Measurements from ENCODE around the gene RHCE.

The RHCE gene

GRCh38 chr1:25356441-25356840 is 64.2 kb downstream of the RHCE start:
- peaks cover 3% of the 10 kb centered on the region for H3K36me3 ChIP-seq (ENCODE audit: control insufficient read depth, insufficient read depth, low read length)

DNA sequence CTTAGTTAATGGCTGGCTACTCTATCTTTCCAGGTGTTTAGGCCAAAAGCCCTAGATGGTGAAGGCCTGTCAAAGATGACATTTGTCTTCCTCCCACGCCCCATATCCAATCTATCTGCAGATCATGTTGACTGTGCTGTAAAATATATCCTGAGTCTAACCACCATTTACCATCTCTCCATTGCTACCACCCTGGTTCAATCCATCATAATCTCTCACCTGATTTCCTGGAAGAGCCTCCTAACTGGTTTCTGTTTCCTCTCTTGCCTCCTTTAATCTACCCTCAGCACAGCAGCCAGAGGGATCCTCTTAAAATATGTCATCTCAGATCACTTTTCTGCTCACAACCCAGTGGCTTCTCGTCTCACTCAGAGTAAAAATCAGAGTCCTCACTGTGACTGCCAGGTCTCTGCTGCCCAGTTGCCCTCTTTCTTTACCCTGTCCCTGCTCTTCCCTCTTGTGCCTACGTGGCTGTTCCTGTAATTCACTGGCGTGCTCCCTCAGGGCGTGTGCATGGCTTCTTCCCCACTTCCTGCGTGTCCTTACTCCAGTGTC is 64.7 kb downstream of the RHCE start:
- H3K79me2 ChIP-seq (ENCODE audit: control insufficient read depth, insufficient read depth, low read length), result no peaks in the 10 kb centered on the region
- no peak overlapping the region for H3K56ac ChIP-seq (ENCODE audit: low read length)
- DNase-seq, result no peak
- no peak overlapping the region for H3K9ac ChIP-seq (ENCODE audit: low read length)
- peaks cover 3% of the 10 kb centered on the region for H3K36me3 ChIP-seq (ENCODE audit: control insufficient read depth, insufficient read depth, low read length)
- H2BK15ac ChIP-seq (replicated peaks; ENCODE audit: low read depth), result no peak overlapping the region
- no peak overlapping the region for H3K4ac ChIP-seq (ENCODE audit: low read depth, low read length)
- no peaks in the 10 kb centered on the region for H3K79me1 ChIP-seq (ENCODE audit: low read length)
- H3K4me2 ChIP-seq (ENCODE audit: low read length), result no peak overlapping the region
- H2BK5ac ChIP-seq (ENCODE audit: low read length), result no peak overlapping the region
- no peak overlapping the region for H2BK120ac ChIP-seq (ENCODE audit: low read depth, low read length)
- no peak overlapping the region for H3K18ac ChIP-seq (ENCODE audit: low read length)
- no peak overlapping the region for H3K27ac ChIP-seq (ENCODE audit: low read depth, low read length)
- no peak overlapping the region for H4K8ac ChIP-seq (ENCODE audit: low read depth, low read length)
- H2AK5ac ChIP-seq (ENCODE audit: low read length), result no peak overlapping the region
- H3K23ac ChIP-seq (ENCODE audit: low read length), result no peak overlapping the region
- no CpG with 5 or more reads among the region's 6 CpGs for WGBS (ENCODE audit: extremely low coverage, insufficient coverage, low lambda C conversion rate)
- no peak overlapping the region for H3K4me3 ChIP-seq (ENCODE audit: low read length)
- H4K5ac ChIP-seq (ENCODE audit: low read length), result no peak overlapping the region
- no peaks in the 10 kb centered on the region for H3K4me1 ChIP-seq (ENCODE audit: control insufficient read depth, low read depth, low read length)
- H3K27me3 ChIP-seq (ENCODE audit: insufficient read depth, low read length, poor library complexity), result no peaks in the 10 kb centered on the region

More at GRCh38 chr1:25356441-25356840, 64.2 kb downstream of the RHCE start:
- H2BK120ac ChIP-seq (ENCODE audit: low read depth, low read length), result no peak overlapping the region
- DNase-seq, result no peak
- H3K27me3 ChIP-seq (ENCODE audit: insufficient read depth, low read length, poor library complexity), result no peaks in the 10 kb centered on the region
- H3K9ac ChIP-seq (ENCODE audit: low read length), result no peak overlapping the region
- no peaks in the 10 kb centered on the region for H3K79me2 ChIP-seq (ENCODE audit: control insufficient read depth, insufficient read depth, low read length)
- H3K4me1 ChIP-seq (ENCODE audit: control insufficient read depth, low read depth, low read length), result no peaks in the 10 kb centered on the region
- no peak overlapping the region for H4K8ac ChIP-seq (ENCODE audit: low read depth, low read length)
- no peak overlapping the region for H3K4ac ChIP-seq (ENCODE audit: low read depth, low read length)
- no peak overlapping the region for H3K18ac ChIP-seq (ENCODE audit: low read length)
- no peak overlapping the region for H2BK5ac ChIP-seq (ENCODE audit: low read length)
- H2AK5ac ChIP-seq (ENCODE audit: low read length), result no peak overlapping the region
- H3K27ac ChIP-seq (ENCODE audit: low read depth, low read length), result no peak overlapping the region
- no peaks in the 10 kb centered on the region for H3K79me1 ChIP-seq (ENCODE audit: low read length)
- H3K23ac ChIP-seq (ENCODE audit: low read length), result no peak overlapping the region
- H4K5ac ChIP-seq (ENCODE audit: low read length), result no peak overlapping the region
- H3K4me2 ChIP-seq (ENCODE audit: low read length), result no peak overlapping the region
- H3K4me3 ChIP-seq (ENCODE audit: low read length), result no peak overlapping the region
- H3K56ac ChIP-seq (ENCODE audit: low read length), result no peak overlapping the region
- H2BK15ac ChIP-seq (replicated peaks; ENCODE audit: low read depth), result no peak overlapping the region

- H3K4me1 ChIP-seq (ENCODE audit: control insufficient read depth, low read depth, low read length), result no peaks in the 10 kb centered on the region
- no peak for DNase-seq
- H3K4me3 ChIP-seq (ENCODE audit: low read length), result no peak overlapping the region
- H2BK120ac ChIP-seq (ENCODE audit: low read depth, low read length), result no peak overlapping the region
- H2BK15ac ChIP-seq (replicated peaks; ENCODE audit: low read depth), result no peak overlapping the region
- H3K56ac ChIP-seq (ENCODE audit: low read length), result no peak overlapping the region
- no peak overlapping the region for H3K27ac ChIP-seq (ENCODE audit: low read depth, low read length)
- H3K4ac ChIP-seq (ENCODE audit: low read depth, low read length), result no peak overlapping the region
- no peak overlapping the region for H2BK5ac ChIP-seq (ENCODE audit: low read length)
- H3K9ac ChIP-seq (ENCODE audit: low read length), result no peak overlapping the region
- no peaks in the 10 kb centered on the region for H3K79me2 ChIP-seq (ENCODE audit: control insufficient read depth, insufficient read depth, low read length)
- no peaks in the 10 kb centered on the region for H3K36me3 ChIP-seq (ENCODE audit: control insufficient read depth, insufficient read depth, low read length)
- H4K8ac ChIP-seq (ENCODE audit: low read depth, low read length), result no peak overlapping the region
- H3K27me3 ChIP-seq (ENCODE audit: insufficient read depth, low read length, poor library complexity), result no peaks in the 10 kb centered on the region
- no CpG with 5 or more reads among the region's 3 CpGs for WGBS (ENCODE audit: extremely low coverage, insufficient coverage, low lambda C conversion rate)
- H3K23ac ChIP-seq (ENCODE audit: low read length), result no peak overlapping the region
- no peaks in the 10 kb centered on the region for H3K79me1 ChIP-seq (ENCODE audit: low read length)
- H3K4me2 ChIP-seq (ENCODE audit: low read length), result no peak overlapping the region
- no peak overlapping the region for H3K18ac ChIP-seq (ENCODE audit: low read length)
- no peak overlapping the region for H2AK5ac ChIP-seq (ENCODE audit: low read length)
- no peak overlapping the region for H4K5ac ChIP-seq (ENCODE audit: low read length)
Observed at GRCh38 chr1:25349606-25350005, 71.0 kb downstream of the RHCE start.

GRCh38 chr1:25347556-25347955 is 73.1 kb downstream of the RHCE start:
- no peak overlapping the region for H2BK15ac ChIP-seq (replicated peaks; ENCODE audit: low read depth)
- no peak overlapping the region for H3K27ac ChIP-seq (ENCODE audit: low read depth, low read length)
- H2BK5ac ChIP-seq (ENCODE audit: low read length), result no peak overlapping the region
- no peak overlapping the region for H2BK120ac ChIP-seq (ENCODE audit: low read depth, low read length)
- H2AK5ac ChIP-seq (ENCODE audit: low read length), result no peak overlapping the region
- H3K23ac ChIP-seq (ENCODE audit: low read length), result no peak overlapping the region
- no peak for DNase-seq
- no peaks in the 10 kb centered on the region for H3K27me3 ChIP-seq (ENCODE audit: insufficient read depth, low read length, poor library complexity)
- no peak overlapping the region for H3K4me3 ChIP-seq (ENCODE audit: low read length)
- H3K4me1 ChIP-seq (ENCODE audit: control insufficient read depth, low read depth, low read length), result no peaks in the 10 kb centered on the region
- H4K5ac ChIP-seq (ENCODE audit: low read length), result no peak overlapping the region
- WGBS (ENCODE audit: extremely low coverage, insufficient coverage, low lambda C conversion rate), result no CpG with 5 or more reads among the region's 2 CpGs
- H3K56ac ChIP-seq (ENCODE audit: low read length), result no peak overlapping the region
- H3K79me1 ChIP-seq (ENCODE audit: low read length), result no peaks in the 10 kb centered on the region
- no peak overlapping the region for H3K4me2 ChIP-seq (ENCODE audit: low read length)
- H3K4ac ChIP-seq (ENCODE audit: low read depth, low read length), result no peak overlapping the region
- no peak overlapping the region for H3K9ac ChIP-seq (ENCODE audit: low read length)
- H3K36me3 ChIP-seq (ENCODE audit: control insufficient read depth, insufficient read depth, low read length), result no peaks in the 10 kb centered on the region
- no peaks in the 10 kb centered on the region for H3K79me2 ChIP-seq (ENCODE audit: control insufficient read depth, insufficient read depth, low read length)
- H3K18ac ChIP-seq (ENCODE audit: low read length), result no peak overlapping the region
- no peak overlapping the region for H4K8ac ChIP-seq (ENCODE audit: low read depth, low read length)

GRCh38 chr1:25343872-25344271 is 76.8 kb downstream of the RHCE start:
- H3K4me1 ChIP-seq (ENCODE audit: control insufficient read depth, low read depth, low read length), result no peaks in the 10 kb centered on the region
- H3K23ac ChIP-seq (ENCODE audit: low read length), result no peak overlapping the region
- no peaks in the 10 kb centered on the region for H3K79me1 ChIP-seq (ENCODE audit: low read length)
- H3K27ac ChIP-seq (ENCODE audit: low read depth, low read length), result no peak overlapping the region
- no peak overlapping the region for H3K18ac ChIP-seq (ENCODE audit: low read length)
- no peak overlapping the region for H3K4me3 ChIP-seq (ENCODE audit: low read length)
- DNase-seq, result no peak
- H3K27me3 ChIP-seq (ENCODE audit: insufficient read depth, low read length, poor library complexity), result no peaks in the 10 kb centered on the region
- H2BK5ac ChIP-seq (ENCODE audit: low read length), result no peak overlapping the region
- no peak overlapping the region for H2BK120ac ChIP-seq (ENCODE audit: low read depth, low read length)
- H4K8ac ChIP-seq (ENCODE audit: low read depth, low read length), result no peak overlapping the region
- no peak overlapping the region for H3K4ac ChIP-seq (ENCODE audit: low read depth, low read length)
- no peaks in the 10 kb centered on the region for H3K36me3 ChIP-seq (ENCODE audit: control insufficient read depth, insufficient read depth, low read length)
- no CpG with 5 or more reads among the region's 4 CpGs for WGBS (ENCODE audit: extremely low coverage, insufficient coverage, low lambda C conversion rate)
- no peak overlapping the region for H3K56ac ChIP-seq (ENCODE audit: low read length)
- no peak overlapping the region for H2BK15ac ChIP-seq (replicated peaks; ENCODE audit: low read depth)
- H3K4me2 ChIP-seq (ENCODE audit: low read length), result no peak overlapping the region
- no peak overlapping the region for H3K9ac ChIP-seq (ENCODE audit: low read length)
- peaks cover 14% of the 10 kb centered on the region for H3K79me2 ChIP-seq (ENCODE audit: control insufficient read depth, insufficient read depth, low read length)
- no peak overlapping the region for H2AK5ac ChIP-seq (ENCODE audit: low read length)
- H4K5ac ChIP-seq (ENCODE audit: low read length), result no peak overlapping the region

DNA sequence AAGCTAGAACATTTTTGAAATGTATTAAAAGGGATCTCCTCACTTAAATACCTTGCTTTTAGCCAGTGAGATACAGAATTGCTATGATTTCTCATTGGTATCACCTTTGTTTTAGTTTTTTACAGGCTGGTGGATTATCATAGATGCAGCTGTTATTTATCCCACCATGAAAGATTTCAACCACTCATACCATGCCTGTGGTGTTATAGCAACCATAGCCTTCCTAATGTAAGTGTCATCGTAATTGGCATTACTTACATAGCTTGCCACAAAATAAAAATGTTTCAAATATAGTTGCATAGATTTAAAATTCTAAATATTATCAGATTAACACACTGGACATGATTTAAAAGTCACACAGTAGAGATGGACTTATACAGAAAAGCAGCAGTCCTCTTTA is 77.8 kb downstream of the RHCE start:
- no peaks in the 10 kb centered on the region for H3K36me3 ChIP-seq (ENCODE audit: control insufficient read depth, insufficient read depth, low read length)
- DNase-seq, result no peak
- H3K79me1 ChIP-seq (ENCODE audit: low read length), result no peaks in the 10 kb centered on the region
- H4K8ac ChIP-seq (ENCODE audit: low read depth, low read length), result no peak overlapping the region
- no peak overlapping the region for H3K23ac ChIP-seq (ENCODE audit: low read length)
- no CpG with 5 or more reads among the region's 1 CpG for WGBS (ENCODE audit: extremely low coverage, insufficient coverage, low lambda C conversion rate)
- no peak overlapping the region for H3K18ac ChIP-seq (ENCODE audit: low read length)
- H2BK120ac ChIP-seq (ENCODE audit: low read depth, low read length), result no peak overlapping the region
- no peak overlapping the region for H3K4ac ChIP-seq (ENCODE audit: low read depth, low read length)
- H3K79me2 ChIP-seq (ENCODE audit: control insufficient read depth, insufficient read depth, low read length), result peaks cover 14% of the 10 kb centered on the region
- no peak overlapping the region for H3K56ac ChIP-seq (ENCODE audit: low read length)
- no peak overlapping the region for H2AK5ac ChIP-seq (ENCODE audit: low read length)
- no peak overlapping the region for H2BK15ac ChIP-seq (replicated peaks; ENCODE audit: low read depth)
- H3K4me1 ChIP-seq (ENCODE audit: control insufficient read depth, low read depth, low read length), result no peaks in the 10 kb centered on the region
- H3K27me3 ChIP-seq (ENCODE audit: insufficient read depth, low read length, poor library complexity), result no peaks in the 10 kb centered on the region
- H3K4me2 ChIP-seq (ENCODE audit: low read length), result no peak overlapping the region
- no peak overlapping the region for H3K9ac ChIP-seq (ENCODE audit: low read length)
- no peak overlapping the region for H3K4me3 ChIP-seq (ENCODE audit: low read length)
- H4K5ac ChIP-seq (ENCODE audit: low read length), result no peak overlapping the region
- H3K27ac ChIP-seq (ENCODE audit: low read depth, low read length), result no peak overlapping the region
- no peak overlapping the region for H2BK5ac ChIP-seq (ENCODE audit: low read length)

Measured in mesendoderm (in vitro differentiated cells).